ENCODE data around the gene OSBPL6.
A peak's percentile ranks its signal among the peaks of the same experiment; 100 is the strongest.

- peak in 1 of 2 donors; percentile 9 for TF ChIP-seq POLR2A (IDR thresholded peaks at IDR 0.05)
- TF ChIP-seq, protein P1, sequence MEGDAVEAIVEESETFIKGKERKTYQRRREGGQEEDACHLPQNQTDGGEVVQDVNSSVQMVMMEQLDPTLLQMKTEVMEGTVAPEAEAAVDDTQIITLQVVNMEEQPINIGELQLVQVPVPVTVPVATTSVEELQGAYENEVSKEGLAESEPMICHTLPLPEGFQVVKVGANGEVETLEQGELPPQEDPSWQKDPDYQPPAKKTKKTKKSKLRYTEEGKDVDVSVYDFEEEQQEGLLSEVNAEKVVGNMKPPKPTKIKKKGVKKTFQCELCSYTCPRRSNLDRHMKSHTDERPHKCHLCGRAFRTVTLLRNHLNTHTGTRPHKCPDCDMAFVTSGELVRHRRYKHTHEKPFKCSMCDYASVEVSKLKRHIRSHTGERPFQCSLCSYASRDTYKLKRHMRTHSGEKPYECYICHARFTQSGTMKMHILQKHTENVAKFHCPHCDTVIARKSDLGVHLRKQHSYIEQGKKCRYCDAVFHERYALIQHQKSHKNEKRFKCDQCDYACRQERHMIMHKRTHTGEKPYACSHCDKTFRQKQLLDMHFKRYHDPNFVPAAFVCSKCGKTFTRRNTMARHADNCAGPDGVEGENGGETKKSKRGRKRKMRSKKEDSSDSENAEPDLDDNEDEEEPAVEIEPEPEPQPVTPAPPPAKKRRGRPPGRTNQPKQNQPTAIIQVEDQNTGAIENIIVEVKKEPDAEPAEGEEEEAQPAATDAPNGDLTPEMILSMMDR (IDR thresholded peaks at IDR 0.05): no peak
Measured at GRCh38 chr2:178194600-178195389, 483 bp downstream of the OSBPL6 start.

All from uterus (tissue), 2 donors.